HG02970 (cell line): ENCODE measurements around the gene STAT5B.
"Not testable (repeated sequence)": the region's sequence is repeated elsewhere in the genome, so short reads cannot be mapped to it uniquely, and the experiment has no call there.

Experiments used
- ATAC-seq: cut with Tn5 transposase; IDR thresholded peaks from one replicate; pipeline ENCODE4 v1.9.1; 2021; ENCODE audit warnings: mild to moderate bottlenecking, moderate library complexity, moderate number of reproducible peaks; ENCODE audit not compliant: unreplicated experiment, low FRiP score

Gene STAT5B

GRCh38 chr17:42241871-42242270 lies 34.3 kb downstream of the STAT5B start:
- no peak for ATAC-seq

GRCh38 chr17:42240863-42241262 lies 35.3 kb downstream of the STAT5B start:
- ATAC-seq, result not testable (repeated sequence)

GRCh38 chr17:42240201-42240600 lies 36.0 kb downstream of the STAT5B start:
- no peak for ATAC-seq

- ATAC-seq, result not testable (repeated sequence)
These were observed 36.6 kb downstream of the STAT5B start for GRCh38 chr17:42239576-42239975.

- ATAC-seq, result no peak
These were observed 39.4 kb downstream of the STAT5B start for GRCh38 chr17:42236760-42237159.

GRCh38 chr17:42233994-42234393 lies 42.2 kb downstream of the STAT5B start:
- no peak for ATAC-seq

- no peak for ATAC-seq
These were observed 43.0 kb downstream of the STAT5B start for GRCh38 chr17:42233156-42233555.

- no peak for ATAC-seq
These were observed 46.0 kb downstream of the STAT5B start for GRCh38 chr17:42230225-42230624.

GRCh38 chr17:42227849-42228700 lies 48.1 kb downstream of the STAT5B start:
- no peak for ATAC-seq

GRCh38 chr17:42225646-42226045 lies 50.5 kb downstream of the STAT5B start:
- ATAC-seq, result no peak

- ATAC-seq, result no peak
These were observed 51.5 kb downstream of the STAT5B start for GRCh38 chr17:42224651-42225050.

- no peak for ATAC-seq
These were observed 54.1 kb downstream of the STAT5B start for GRCh38 chr17:42221886-42222745.

- not testable (repeated sequence) for ATAC-seq
These were observed 56.9 kb downstream of the STAT5B start for GRCh38 chr17:42219280-42219679.

- ATAC-seq, result no peak
These were observed 62.0 kb downstream of the STAT5B start for GRCh38 chr17:42214156-42214555.

GRCh38 chr17:42212382-42212781 lies 63.8 kb downstream of the STAT5B start:
- ATAC-seq, result no peak

- not testable (repeated sequence) for ATAC-seq
These were observed 64.3 kb downstream of the STAT5B start for GRCh38 chr17:42211921-42212341.

GRCh38 chr17:42210046-42210445 lies 66.1 kb downstream of the STAT5B start:
- ATAC-seq, result no peak

GRCh38 chr17:42206153-42206612 lies 70.0 kb downstream of the STAT5B start:
- not testable (repeated sequence) for ATAC-seq

GRCh38 chr17:42203354-42203753 lies 72.8 kb downstream of the STAT5B start:
- ATAC-seq, result no peak

GRCh38 chr17:42202696-42203095 lies 73.5 kb downstream of the STAT5B start:
- no peak for ATAC-seq

GRCh38 chr17:42202159-42202558 lies 74.0 kb downstream of the STAT5B start:
- no peak for ATAC-seq
